GM12878 (cell line): Measurements from ENCODE around the gene TKFC. TPM values are rescaled to one million over a fixed set of nuclear protein-coding genes. Genes with fewer than 3 reads are reported as not detected.

Source experiments
- ATAC-seq: fragments of 200-7000 bp; cut with Tn5 transposase; 3 replicates; pipeline ENCODE4 v1.9.1; 2020; ENCODE audit warnings: mild to moderate bottlenecking, moderate library complexity
- BruUV-seq: library from RNA; stranded (reverse); fragments of 400-500 nt; replicated peaks from 2 replicates; lab custom pipeline; 2021; lab: Mats Ljungman, UMichigan
- CTCF ChIA-PET: fragments of 300-600 bp; sonication (Branson Sonifier 250); formaldehyde crosslinking; extraction: SDS; loops from one replicate; lab custom pipeline; 2021; ENCODE audit warnings: inconsistent platforms; lab: Yijun Ruan, JAX
- POLR2A ChIA-PET: fragments of 350-600 bp; formaldehyde crosslinking; extraction: SDS; loops from one replicate; lab custom pipeline; 2021; ENCODE audit warnings: inconsistent platforms; lab: Charles Lee
- RAD21 ChIA-PET: fragments of 300-600 bp; sonication (Branson Sonifier 250); formaldehyde crosslinking; loops from one replicate; lab custom pipeline; 2023; ENCODE audit warnings: antibody characterized with exemption; ENCODE audit not compliant: unreplicated experiment; lab: Charles Lee
- SMC1A ChIA-PET: fragments of 300-600 bp; sonication (Branson Sonifier 250); formaldehyde crosslinking; loops from one replicate; lab custom pipeline; 2023; ENCODE audit not compliant: unreplicated experiment, uncharacterized antibody; lab: Charles Lee
- DNase-seq: peaks from one replicate; pipeline ENCODE4 v3.0.0-alpha.2; 2011; ENCODE audit warnings: low read depth, low spot score
- FAIRE-seq: peaks from 3 replicates; lab custom pipeline; 2011; peaks lifted over from hg19 to GRCh38; lab: Jason Lieb, UNC
- H2AFZ ChIP-seq: 2 replicates; pipeline ENCODE4 v1.6.0; 2011; ENCODE audit warnings: low read depth, low read length, control low read depth; ENCODE audit not compliant: control insufficient read depth
- H3K27ac ChIP-seq: 2 replicates; pipeline ENCODE4 v1.5.1; 2011; ENCODE audit warnings: control low read depth; ENCODE audit not compliant: control insufficient read depth, insufficient read depth
- H3K27me3 ChIP-seq, 2 experiments: replicated peaks in 1 of 2; 2 replicates each; pipeline versions ENCODE4 v1.6.0 to v1.6.1; 2011; ENCODE audit warnings: low read length in 1 of 2; ENCODE audit not compliant: control insufficient read depth in 2 of 2, insufficient read depth in 2 of 2
- H3K36me3 ChIP-seq, 2 experiments: 2 replicates each; pipeline ENCODE4 v1.5.1; 2011; ENCODE audit warnings: low read length in 1 of 2; ENCODE audit not compliant: control insufficient read depth in 2 of 2, insufficient read depth in 2 of 2
- H3K4me1 ChIP-seq: 2 replicates; pipeline ENCODE4 v1.6.1; 2011; ENCODE audit warnings: mild to moderate bottlenecking, low read length, moderate library complexity, mixed read lengths; ENCODE audit not compliant: control insufficient read depth, insufficient read depth
- H3K4me2 ChIP-seq: 2 replicates; pipeline ENCODE4 v1.6.0; 2011; ENCODE audit warnings: control low read depth; ENCODE audit not compliant: control insufficient read depth, insufficient read depth
- H3K4me3 ChIP-seq: fragments of 200-600 bp; sonication (generic); 2 replicates; pipeline ENCODE4 v1.5.1; 2016
- H3K79me2 ChIP-seq: 2 replicates; pipeline ENCODE4 v1.6.0; 2011; ENCODE audit warnings: low read length; ENCODE audit not compliant: control insufficient read depth, insufficient read depth
- H3K9ac ChIP-seq: 2 replicates; pipeline ENCODE4 v1.8.0; 2011; ENCODE audit warnings: low read length, control low read depth, mixed read lengths; ENCODE audit not compliant: control insufficient read depth, insufficient read depth
- H3K9me3 ChIP-seq: replicated peaks from 3 replicates; pipeline ENCODE4 v1.5.1; 2011; ENCODE audit warnings: mild to moderate bottlenecking, low read length; ENCODE audit not compliant: control insufficient read depth, insufficient read depth
- H4K20me1 ChIP-seq: 2 replicates; pipeline ENCODE4 v1.6.0; 2011; ENCODE audit not compliant: control insufficient read depth, insufficient read depth
- ASH2L ChIP-seq: fragments of 300-600, 200-600 bp; sonication (generic); IDR thresholded peaks from 2 replicates; pipeline ENCODE4 v1.6.1; 2017; ENCODE audit warnings: low read depth, mild to moderate bottlenecking, borderline replicate concordance
- E2F8 ChIP-seq: fragments of 450-650 bp; IDR thresholded peaks from 2 replicates; pipeline ENCODE4 v1.6.1; 2018; ENCODE audit warnings: mild to moderate bottlenecking, low read depth, moderate library complexity; ENCODE audit not compliant: partially characterized antibody
- EED ChIP-seq: sonication (generic); IDR thresholded peaks from 2 replicates; pipeline ENCODE4 v1.6.1; 2016; ENCODE audit warnings: antibody characterized with exemption, low read depth
- IKZF2 ChIP-seq, 2 experiments: fragments of 450-650 bp; IDR thresholded peaks; 2 replicates each; pipeline ENCODE4 v1.6.1; 2017; ENCODE audit warnings: mild to moderate bottlenecking in 2 of 2, moderate library complexity in 2 of 2
- IRF5 ChIP-seq: fragments of 450-650 bp; IDR thresholded peaks from 2 replicates; pipeline ENCODE4 v1.6.1; 2017; ENCODE audit warnings: borderline replicate concordance
- MYC ChIP-seq: IDR thresholded peaks from 2 replicates; pipeline ENCODE4 v1.6.1; 2011; ENCODE audit warnings: mild to moderate bottlenecking, low read length, moderate library complexity, inconsistent platforms; ENCODE audit not compliant: insufficient read depth, insufficient replicate concordance, insufficient read length, severe bottlenecking
- NR2C2 ChIP-seq: IDR thresholded peaks from 2 replicates; pipeline ENCODE4 v1.6.1; 2011; ENCODE audit warnings: borderline replicate concordance, low read depth; ENCODE audit not compliant: control insufficient read depth, insufficient read length
- ZNF274 ChIP-seq: IDR thresholded peaks from one replicate; pipeline ENCODE4 v1.8.0; 2011; ENCODE audit not compliant: insufficient read length, insufficient read depth
- ZSCAN29 ChIP-seq: fragments of 450-650 bp; IDR thresholded peaks from 2 replicates; pipeline ENCODE4 v1.6.1; 2017; ENCODE audit warnings: mild to moderate bottlenecking, moderate library complexity
- WGBS: methylation state at CpG from one replicate; pipeline ENCODE4 v1.1.6; 2016; ENCODE audit warnings: low lambda C conversion rate; ENCODE audit not compliant: insufficient replicate concordance, insufficient coverage; ENCODE audit errors: missing lambda C conversion rate; 5-methylcytosine and 5-hydroxymethylcytosine counted together
- in situ Hi-C: fragments of 300-500 bp; cut with MboI; formaldehyde crosslinking; loops from 9 replicates; pipeline ENCODE4 v1.14.3; 2018; ENCODE audit warnings: mixed read lengths
- intact Hi-C: fragments of 100-400 bp; cut with micrococcal nuclease; formaldehyde crosslinking; loops from one replicate; pipeline ENCODE4 v1.14.2; 2022; ENCODE audit not compliant: unreplicated experiment
- polyA plus RNA-seq, 11 experiments: library from polyadenylated mRNA; depleted of rRNA in 4 of 11; unstranded in 6 of 11; stranded (reverse) in 5 of 11; fragments of >200 nt; fragmentation: Nextera tagmentation in 4 of 11; fragmentation: Illumina TruSeq in 1 of 11; extraction: Ambion mirVana in 4 of 11; extraction: Trizol in 1 of 11; gene quantifications; 1 replicate in 1 of 11; 2 replicates in 10 of 11; pipeline versions ENCODE4 v1.2.1 to v1.2.3, GENCODE V29; 2011 to 2016; ENCODE audit warnings: inconsistent platforms in 2 of 11, missing spikeins in 2 of 11, low read depth in 1 of 11
- total RNA-seq, 4 experiments: library from RNA; depleted of rRNA in 3 of 4; stranded (reverse); fragments of >200 nt in 3 of 4; fragmentation: Illumina TruSeq in 1 of 4; extraction: Trizol in 1 of 4; gene quantifications; 2 replicates each; pipeline versions ENCODE4 v1.2.1 to v1.2.3, GENCODE V29; 2013 to 2021

TKFC gene
- total and polyA plus RNA-seq, 10 of the 15 experiments (the other 5 are each of a cell fraction or from before 2014, with no cell fraction given): 2.4 to 113 (median 59.0) TPM

- ChIA-PET CTCF (interaction anchor here (1.2 to 10.2 kb wide), 18 partner anchors 8 to 504 kb away, joined by 3 to 729 read pairs (median 16); partner anchors contain the start of genes CPSF7, CYB561A3, SDHAF2 and TMEM138), SMC1A (interaction anchor here (0.8 to 8.1 kb wide), 15 partner anchors 10 to 100 kb away, joined by 3 to 414 read pairs (median 9); partner anchors contain the start of genes CYB561A3, TMEM138, TMEM216 and VWCE)
These were observed 2.3 kb downstream of the TKFC start for GRCh38 chr11:61335355-61335710.

More at GRCh38 chr11:61335355-61335710, 2.3 kb downstream of the TKFC start:
- 54% methylated on average over 1 of the region's 1 CpG for WGBS
- in situ Hi-C loops: loop anchor here (5.0 kb wide), 1 partner anchor 52 kb away; no protein-coding TSS in a partner anchor
- ChIA-PET RAD21 (interaction anchor here (0.8 to 6.5 kb wide), 14 partner anchors 8 to 100 kb away, joined by 3 to 424 read pairs (median 8); partner anchors contain the start of genes CYB561A3, TMEM138, TMEM216 and VWCE), POLR2A (interaction anchor here (0.6 to 5.9 kb wide), 9 partner anchors 19 to 164 kb away, joined by 3 to 86 read pairs (median 8); partner anchors contain the start of genes CYB561A3, TMEM138 and TMEM216)
- peaks cover 2 to 7% of the 10 kb centered on the region in 2 experiments; a peak in 3 of 4 replicates for H3K36me3 ChIP-seq
- H4K20me1 ChIP-seq: no peaks in the 10 kb centered on the region; the same call in 1 of the 2 replicates
- no peak overlapping the region; the same call in 1 of the 2 replicates for H3K4me2 ChIP-seq
- BruUV-seq: no TSS peak
- H3K9ac ChIP-seq: no peak overlapping the region
- TF ChIP-seq IKZF2 (IDR thresholded peaks at IDR 0.05): no peak
- no peak for TF ChIP-seq NR2C2
- no peak for TF ChIP-seq EED
- no peak for TF ChIP-seq IRF5
- TF ChIP-seq ZSCAN29: no peak
- no peak for TF ChIP-seq MYC
- TF ChIP-seq ASH2L: no peak
- TF ChIP-seq ZNF274: no peak
- TF ChIP-seq E2F8: no peak
- ATAC-seq (no peak), DNase-seq (no peak), FAIRE-seq (no peak)
- H3K4me3 ChIP-seq: no peak overlapping the region
- H3K79me2 ChIP-seq: peaks cover 39% of the 10 kb centered on the region
- peaks cover 20% of the 10 kb centered on the region for H3K4me1 ChIP-seq
- H3K9me3 ChIP-seq: no peaks in the 10 kb centered on the region
- H2AFZ ChIP-seq: no peak overlapping the region
- no peak overlapping the region for H3K27ac ChIP-seq
- H3K27me3 ChIP-seq: no peaks in the 10 kb centered on the region
- intact Hi-C loops: loop anchor here (10.0 kb wide), 1 partner anchor 81 kb away; no protein-coding TSS in a partner anchor
